ENCODE results near the gene FGF13.

FGF13 gene

GRCh38 chrX:138664016-138664415 is 47.5 kb downstream of the FGF13 start:
- no peak for DNase-seq (ENCODE audit: low read depth)

GRCh38 chrX:138651494-138651893 is 60.0 kb downstream of the FGF13 start:
- no peak for DNase-seq (ENCODE audit: low read depth)

GRCh38 chrX:138648568-138648967 is 62.9 kb downstream of the FGF13 start:
- no peak for DNase-seq (ENCODE audit: low read depth)

- DNase-seq (ENCODE audit: low read depth): no peak
Observed at GRCh38 chrX:138638996-138639395, 72.5 kb downstream of the FGF13 start.

All from stimulated activated CD8-positive, alpha-beta memory T cell treated with anti-CD3 and anti-CD28 coated beads, Interleukin-15, amount 100 ng/mL, for 1 hour (primary cell).